Femur (tissue), 1 donor: Measurements from ENCODE around the gene BMPER.

ENCODE experiments used
- DNase-seq: peaks from one replicate; pipeline ENCODE4 v3.0.0-alpha.2; 2017

The BMPER gene

GRCh38 chr7:34191162-34191561, 285.8 kb downstream of the BMPER start:
- peak; percentile 78 for DNase-seq

GRCh38 chr7:34191771-34192479, 286.6 kb downstream of the BMPER start:
- no peak for DNase-seq

GRCh38 chr7:34192906-34193305, 287.6 kb downstream of the BMPER start:
- DNase-seq, result no peak

- DNase-seq, result no peak
These were observed 292.9 kb downstream of the BMPER start for GRCh38 chr7:34198231-34198641.
